HepG2 (cell line): ENCODE measurements around the gene SRRM2. TPM values are rescaled to one million over a fixed set of nuclear protein-coding genes. Genes with fewer than 3 reads are reported as not detected.

Experiments
- ATAC-seq: fragments of 200-7000 bp; cut with Tn5 transposase; 3 replicates; pipeline ENCODE4 v1.9.1; 2020; ENCODE audit warnings: mild to moderate bottlenecking, moderate library complexity
- BruUV-seq: library from RNA; stranded (reverse); fragments of 400-500 nt; replicated peaks from 2 replicates; lab custom pipeline; 2021; lab: Mats Ljungman, UMichigan
- CTCF ChIA-PET: fragments of 300-600 bp; formaldehyde crosslinking; extraction: SDS; loops from one replicate; lab custom pipeline; 2021; ENCODE audit warnings: low total read pairs, inconsistent platforms, low intra/inter-chr PET ratio; lab: Yijun Ruan, JAX
- POLR2A ChIA-PET: fragments of 350-600 bp; sonication (Branson Sonifier 250); formaldehyde crosslinking; loops from one replicate; lab custom pipeline; 2020; ENCODE audit warnings: antibody characterized with exemption, inconsistent platforms; lab: Yijun Ruan, JAX
- DNase-seq: peaks from one replicate; pipeline ENCODE4 v3.0.0-alpha.2; 2015; ENCODE audit warnings: low spot score
- FAIRE-seq: peaks from 3 replicates; lab custom pipeline; 2011; peaks lifted over from hg19 to GRCh38; lab: Jason Lieb, UNC
- H2AFZ ChIP-seq: one replicate; pipeline ENCODE4 v1.6.1; 2011; ENCODE audit warnings: low read length, inconsistent platforms
- H3K27ac ChIP-seq: fragments of 300-600 bp; 3 replicates; pipeline ENCODE4 v1.8.0; 2011; ENCODE audit warnings: mixed run types, mild to moderate bottlenecking, mixed read lengths, low read length, inconsistent platforms; ENCODE audit not compliant: insufficient read depth; ENCODE audit errors: extremely low read length
- H3K27me3 ChIP-seq, 2 experiments: fragments of 200-600 bp in 1 of 2; 2 replicates in 1 of 2; 3 replicates in 1 of 2; pipeline versions ENCODE4 v1.6.0 to v1.8.0; 2011; ENCODE audit warnings: low read length in 2 of 2, mild to moderate bottlenecking in 2 of 2, moderate library complexity in 2 of 2, inconsistent platforms in 1 of 2; ENCODE audit not compliant: insufficient read depth in 2 of 2, control insufficient read depth in 1 of 2
- H3K36me3 ChIP-seq, 2 experiments: fragments of 200-600 bp in 1 of 2; replicated peaks in 1 of 2; 2 replicates in 1 of 2; 3 replicates in 1 of 2; pipeline versions ENCODE4 v1.5.1 to v1.8.0; 2011; ENCODE audit warnings: low read length in 2 of 2, inconsistent platforms in 1 of 2; ENCODE audit not compliant: insufficient read depth in 2 of 2, control insufficient read depth in 1 of 2
- H3K4me1 ChIP-seq: 2 replicates; pipeline ENCODE4 v1.5.1; 2012; ENCODE audit warnings: low read length, inconsistent platforms; ENCODE audit not compliant: insufficient read depth
- H3K4me2 ChIP-seq: 2 replicates; pipeline ENCODE4 v1.6.0; 2011; ENCODE audit warnings: low read depth, low read length, inconsistent platforms
- H3K4me3 ChIP-seq, 3 experiments: fragments of 200-600 bp in 1 of 3; sonication (generic), shearing (Covaris generic) in 1 of 3; replicated peaks in 1 of 3; 2 replicates each; pipeline ENCODE4 v1.5.1; 2011 to 2016; ENCODE audit warnings: low read length in 3 of 3, inconsistent platforms in 2 of 3, low read depth in 2 of 3, mild to moderate bottlenecking in 2 of 3, control low read depth in 1 of 3, mixed read lengths in 1 of 3; ENCODE audit not compliant: insufficient read depth in 1 of 3
- H3K79me2 ChIP-seq: one replicate; pipeline ENCODE4 v1.6.1; 2011; ENCODE audit warnings: low read length, inconsistent platforms; ENCODE audit not compliant: insufficient read depth
- H3K9ac ChIP-seq: 2 replicates; pipeline ENCODE4 v1.6.0; 2011; ENCODE audit warnings: mild to moderate bottlenecking, low read depth, low read length, inconsistent platforms; ENCODE audit not compliant: insufficient read depth
- H3K9me3 ChIP-seq: 2 replicates; pipeline ENCODE4 v1.5.1; 2012; ENCODE audit warnings: mild to moderate bottlenecking, low read length
- H4K20me1 ChIP-seq: 2 replicates; pipeline ENCODE4 v1.6.0; 2011; ENCODE audit warnings: inconsistent platforms, mild to moderate bottlenecking, low read length, moderate library complexity; ENCODE audit not compliant: insufficient read depth
- POLR2A ChIP-seq, 2 experiments: IDR thresholded peaks; 2 replicates each; pipeline ENCODE4 v1.6.1; 2011; ENCODE audit warnings: low read depth in 2 of 2, low read length in 2 of 2, mild to moderate bottlenecking in 1 of 2, moderate library complexity in 1 of 2; ENCODE audit not compliant: insufficient read depth in 1 of 2
- RCOR2 ChIP-seq: IDR thresholded peaks from 2 replicates; pipeline ENCODE4 v1.6.1; 2016; ENCODE audit warnings: missing biosample characterization, missing genetic modification reagents
- SALL2 ChIP-seq: sonication (generic); formaldehyde crosslinking; IDR thresholded peaks from 2 replicates; pipeline ENCODE4 v1.8.1; 2023; ENCODE audit warnings: mild to moderate bottlenecking, missing genetic modification reagents, inconsistent platforms
- ZMYM3 ChIP-seq: sonication (generic); formaldehyde crosslinking; IDR thresholded peaks from 2 replicates; pipeline ENCODE4 v1.5.1; 2020; ENCODE audit warnings: mild to moderate bottlenecking, missing genetic modification reagents
- ZNF263 ChIP-seq: sonication (generic); formaldehyde crosslinking; IDR thresholded peaks from 2 replicates; pipeline ENCODE4 v1.4.0; 2020; ENCODE audit warnings: missing genetic modification reagents
- ZNF350 ChIP-seq: sonication (generic); formaldehyde crosslinking; IDR thresholded peaks from 2 replicates; pipeline ENCODE4 v1.4.0; 2020; ENCODE audit warnings: mild to moderate bottlenecking, low read depth, missing genetic modification reagents, borderline replicate concordance
- ZNF629 ChIP-seq: sonication (generic); formaldehyde crosslinking; conservative IDR thresholded peaks from 2 replicates; pipeline ENCODE4 v1.5.0; 2020; ENCODE audit warnings: missing genetic modification reagents
- WGBS: methylation state at CpG from one replicate; pipeline ENCODE4 v1.1.6; 2017; ENCODE audit warnings: low lambda C conversion rate; 5-methylcytosine and 5-hydroxymethylcytosine counted together
- in situ Hi-C: cut with HindIII; loops from 2 replicates; pipeline ENCODE4 v1.10.0; 2017; ENCODE audit warnings: low pct_unique_long_range_greater_than_20kb; ENCODE audit not compliant: extremely low pct_ligation_motif_present
- intact Hi-C: fragments of 100-400 bp; cut with micrococcal nuclease; formaldehyde crosslinking; loops from one replicate; pipeline ENCODE4 v1.10.0; 2022; ENCODE audit not compliant: unreplicated experiment
- polyA plus RNA-seq, 8 experiments: library from polyadenylated mRNA; depleted of rRNA in 3 of 8; stranded (reverse) in 7 of 8; unstranded in 1 of 8; fragments of >200 nt; fragmentation: Illumina TruSeq in 4 of 8; extraction: Trizol in 4 of 8; gene quantifications; 2 replicates each; pipeline versions ENCODE4 v1.2.1 to v1.2.3, GENCODE V29; 2011 to 2016; ENCODE audit warnings: low read depth in 4 of 8, missing spikeins in 1 of 8, mixed read lengths in 1 of 8; ENCODE audit not compliant: insufficient read depth in 1 of 8
- total RNA-seq, 5 experiments: library from RNA; depleted of rRNA; stranded (reverse); fragments of >200 nt; fragmentation: Illumina TruSeq; extraction: Trizol; gene quantifications; 2 replicates each; pipeline ENCODE4 v1.2.3, GENCODE V29; 2016; ENCODE audit warnings: low read depth in 1 of 5
- TF ChIP-seq, protein P1 (sequence below): sonication (generic); formaldehyde crosslinking; IDR thresholded peaks from 2 replicates; pipeline ENCODE4 v1.4.0; 2020; ENCODE audit warnings: missing genetic modification reagents
- TF ChIP-seq, protein P2 (sequence below): IDR thresholded peaks from 2 replicates; pipeline ENCODE4 v1.6.1; 2012; ENCODE audit warnings: inconsistent platforms

Gene SRRM2
- total and polyA plus RNA-seq, 2 of the 13 experiments (the other 11 are each of a cell fraction or from before 2014, with no cell fraction given) = 50.4 to 112 TPM

DNA sequence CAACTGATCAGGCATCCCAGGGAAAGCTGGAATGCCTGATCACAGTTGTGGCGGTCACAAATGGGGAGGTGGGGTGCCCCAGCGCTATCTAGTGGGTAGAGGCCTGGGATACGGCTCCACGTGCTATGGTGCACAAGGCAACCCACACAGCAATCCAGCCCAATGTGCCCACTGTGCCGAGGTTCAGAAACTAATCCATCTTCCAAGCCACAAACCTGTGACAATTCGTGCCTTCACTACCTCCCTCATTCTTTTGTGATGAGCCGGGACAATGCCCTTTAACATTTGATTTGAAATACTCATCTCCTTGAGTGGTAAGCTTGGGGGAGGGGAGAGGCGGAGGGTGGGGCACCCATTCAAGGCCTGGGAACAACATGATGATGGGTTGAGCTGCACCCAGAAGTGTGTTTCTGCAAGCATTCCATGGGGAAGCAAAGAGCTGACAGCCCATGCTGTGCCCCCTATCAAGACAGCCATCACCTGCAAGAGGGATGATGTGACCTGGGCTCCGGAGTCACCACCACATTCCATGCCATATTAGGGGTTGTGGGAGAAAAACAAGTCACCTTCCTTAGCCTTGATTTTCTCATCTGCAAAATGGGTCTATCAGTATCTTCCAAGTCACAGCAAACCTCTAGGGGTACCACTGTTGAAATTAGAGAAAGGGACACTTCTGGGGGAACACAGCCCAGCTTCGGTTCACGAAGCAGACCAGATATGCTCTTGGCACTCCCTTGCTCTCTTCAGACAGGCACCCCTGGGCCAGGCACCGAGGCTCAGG lies 20.9 kb downstream of the SRRM2 start (continued):
- TF ChIP-seq, protein P1, sequence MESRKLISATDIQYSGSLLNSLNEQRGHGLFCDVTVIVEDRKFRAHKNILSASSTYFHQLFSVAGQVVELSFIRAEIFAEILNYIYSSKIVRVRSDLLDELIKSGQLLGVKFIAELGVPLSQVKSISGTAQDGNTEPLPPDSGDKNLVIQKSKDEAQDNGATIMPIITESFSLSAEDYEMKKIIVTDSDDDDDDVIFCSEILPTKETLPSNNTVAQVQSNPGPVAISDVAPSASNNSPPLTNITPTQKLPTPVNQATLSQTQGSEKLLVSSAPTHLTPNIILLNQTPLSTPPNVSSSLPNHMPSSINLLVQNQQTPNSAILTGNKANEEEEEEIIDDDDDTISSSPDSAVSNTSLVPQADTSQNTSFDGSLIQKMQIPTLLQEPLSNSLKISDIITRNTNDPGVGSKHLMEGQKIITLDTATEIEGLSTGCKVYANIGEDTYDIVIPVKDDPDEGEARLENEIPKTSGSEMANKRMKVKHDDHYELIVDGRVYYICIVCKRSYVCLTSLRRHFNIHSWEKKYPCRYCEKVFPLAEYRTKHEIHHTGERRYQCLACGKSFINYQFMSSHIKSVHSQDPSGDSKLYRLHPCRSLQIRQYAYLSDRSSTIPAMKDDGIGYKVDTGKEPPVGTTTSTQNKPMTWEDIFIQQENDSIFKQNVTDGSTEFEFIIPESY (CRISPR knock-in tag) = peak; percentile 42; the same call in 1 of the 2 replicates
- TF ChIP-seq RCOR2 (no peak), ZMYM3 (CRISPR knock-in tag) (0 out of 2 replicates have a peak, but pooled peaks have one; percentile 34), ZNF629 (CRISPR knock-in tag) (peak; percentile 92), ZNF350 (CRISPR knock-in tag) (no peak), SALL2 (CRISPR knock-in tag) (no peak)

DNA sequence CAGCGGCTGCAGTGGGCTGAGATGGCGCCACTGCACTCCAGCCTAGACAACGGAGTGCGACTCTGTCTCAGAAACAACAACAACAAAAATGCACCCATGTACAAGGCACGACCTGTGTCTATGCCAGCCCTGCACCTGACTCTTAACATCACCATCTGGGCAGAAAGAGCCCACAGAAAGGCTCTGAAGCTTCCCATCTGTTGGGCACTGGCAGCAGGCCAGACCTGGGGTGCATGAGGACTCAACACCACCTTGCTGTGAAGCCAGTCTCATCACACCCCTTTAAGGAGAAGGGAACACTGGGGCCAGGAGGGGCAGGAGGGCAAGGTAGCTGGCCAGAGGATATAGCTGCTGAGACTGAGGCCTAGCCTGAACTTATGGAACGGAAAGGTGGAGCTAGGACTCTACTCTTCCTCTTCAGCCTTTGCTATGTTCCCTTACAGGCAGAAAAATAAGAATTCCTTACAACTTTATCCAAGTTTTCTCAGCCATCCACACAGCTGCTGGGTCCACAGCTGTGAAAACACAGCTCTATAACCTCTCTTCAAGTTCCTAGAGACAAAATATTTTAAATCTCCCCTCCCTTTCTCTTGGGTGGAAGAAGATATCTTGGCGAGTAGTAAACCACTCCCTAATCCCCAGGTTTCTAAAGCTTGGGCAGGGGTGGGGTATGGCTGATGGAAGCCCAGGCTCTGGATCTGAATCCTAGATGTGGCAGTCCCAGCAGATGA lies 21.9 kb downstream of the SRRM2 start:
- H2AFZ ChIP-seq = no peak overlapping the region
- H3K4me2 ChIP-seq = no peak overlapping the region
- H3K4me3 ChIP-seq = no peak overlapping the region
- FAIRE-seq (no peak), DNase-seq (no peak), ATAC-seq (no peak)
- no peak for TF ChIP-seq ZNF263 (CRISPR knock-in tag)
- TF ChIP-seq, protein P2, sequence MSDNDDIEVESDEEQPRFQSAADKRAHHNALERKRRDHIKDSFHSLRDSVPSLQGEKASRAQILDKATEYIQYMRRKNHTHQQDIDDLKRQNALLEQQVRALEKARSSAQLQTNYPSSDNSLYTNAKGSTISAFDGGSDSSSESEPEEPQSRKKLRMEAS = no peak
- TF ChIP-seq POLR2A (IDR thresholded peaks at IDR 0.05; ENCODE audit: insufficient read depth in 1 of 2, low read depth in 2 of 2, low read length in 2 of 2) = peak in 1 of 2 experiments; percentile 17; a peak in 1 of 4 replicates
- H3K4me1 ChIP-seq = peaks cover 25% of the 10 kb centered on the region
- no peaks in the 10 kb centered on the region; a peak in 1 of 5 replicates for H3K27me3 ChIP-seq
- no peak overlapping the region for H3K9ac ChIP-seq
- H3K9me3 ChIP-seq = no peaks in the 10 kb centered on the region
- 0 out of 2 replicates have a peak, but pooled peaks cover 7% of the 10 kb centered on the region for H4K20me1 ChIP-seq
- whole genome bisulfite sequencing = 86% methylated on average over 7 of the region's 7 CpGs
- H3K79me2 ChIP-seq = peaks cover 34% of the 10 kb centered on the region
- ChIA-PET CTCF (no interaction called here), POLR2A (interaction anchor here (6.1 kb wide), 1 partner anchor 22 kb away, joined by 74 read pairs; the partner anchor contains the start of gene SRRM2)
- BruUV-seq = no TSS peak
- in situ Hi-C loops (no loop called here), intact Hi-C loops (no loop called here)
- H3K36me3 ChIP-seq = peaks cover 26 to 50% of the 10 kb centered on the region in 2 experiments; a peak in 4 of 5 replicates
- H3K27ac ChIP-seq = no peak overlapping the region
